Mucosa of rectum (tissue), 2 donors: ENCODE measurements around the gene RNFT2.

Experiments used
- H3K27ac ChIP-seq, 2 donors: one replicate each; pipeline ENCODE4 v1.7.0; 2013; ENCODE audit warnings: inconsistent platforms in 2 of 2, low read depth in 2 of 2, low read length in 2 of 2
- H3K27me3 ChIP-seq, 2 donors: one replicate each; pipeline ENCODE4 v1.7.0; 2013; ENCODE audit warnings: low read length in 2 of 2; ENCODE audit not compliant: control insufficient read depth in 2 of 2, insufficient read depth in 2 of 2
- H3K36me3 ChIP-seq, 2 donors: one replicate each; pipeline ENCODE4 v1.7.0; 2013; ENCODE audit warnings: low read length in 2 of 2; ENCODE audit not compliant: control insufficient read depth in 2 of 2, insufficient read depth in 2 of 2
- H3K4me1 ChIP-seq, 2 donors: one replicate each; pipeline ENCODE4 v1.7.0; 2013; ENCODE audit warnings: low read length in 2 of 2, mild to moderate bottlenecking in 1 of 2; ENCODE audit not compliant: control insufficient read depth in 2 of 2, insufficient read depth in 2 of 2
- H3K4me3 ChIP-seq, 2 donors: one replicate each; pipeline ENCODE4 v1.7.0; 2013; ENCODE audit warnings: low read length in 2 of 2
- H3K9ac ChIP-seq, 2 donors: one replicate each; pipeline ENCODE4 v1.7.0; 2013; ENCODE audit warnings: low read length in 2 of 2, low read depth in 1 of 2, mild to moderate bottlenecking in 1 of 2
- H3K9me3 ChIP-seq, 2 donors: one replicate each; pipeline ENCODE4 v1.7.0; 2013; ENCODE audit warnings: low read length in 2 of 2; ENCODE audit not compliant: control insufficient read depth in 2 of 2
- donor health status: healthy.
- donor health status: Normal muscosa, but diverticular disease.

RNFT2 gene

DNA sequence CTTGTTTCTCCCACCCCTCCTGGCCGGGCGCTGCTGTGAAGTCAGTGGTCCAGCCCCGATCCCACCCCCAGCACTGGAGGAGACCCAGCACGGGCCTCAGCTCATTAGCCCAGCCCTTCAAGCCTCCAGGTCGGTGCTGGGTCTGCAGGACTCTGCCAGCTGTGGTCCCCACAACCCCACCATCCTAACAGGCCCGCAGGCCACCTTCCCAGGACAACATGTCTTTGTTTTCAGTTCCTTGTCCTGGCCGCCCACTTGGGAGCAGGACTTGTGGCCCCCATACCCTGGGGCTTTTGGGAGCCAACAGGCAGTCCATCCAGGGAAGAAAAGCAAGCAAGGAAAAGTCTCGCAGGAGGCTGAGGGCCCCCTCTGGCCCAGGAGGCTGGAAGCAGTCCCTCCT is 83.2 kb downstream of the RNFT2 start:
- Histone ChIP-seq H3K9me3 (peaks cover 0 to 1% of the 10 kb centered on the region in 2 donors), H3K27ac (no peak overlapping the region), H3K4me1 (peaks cover 8% of the 10 kb centered on the region in 2 donors), H3K36me3 (no peaks in the 10 kb centered on the region), H3K27me3 (no peaks in the 10 kb centered on the region), H3K4me3 (no peak overlapping the region), H3K9ac (no peak overlapping the region)

DNA sequence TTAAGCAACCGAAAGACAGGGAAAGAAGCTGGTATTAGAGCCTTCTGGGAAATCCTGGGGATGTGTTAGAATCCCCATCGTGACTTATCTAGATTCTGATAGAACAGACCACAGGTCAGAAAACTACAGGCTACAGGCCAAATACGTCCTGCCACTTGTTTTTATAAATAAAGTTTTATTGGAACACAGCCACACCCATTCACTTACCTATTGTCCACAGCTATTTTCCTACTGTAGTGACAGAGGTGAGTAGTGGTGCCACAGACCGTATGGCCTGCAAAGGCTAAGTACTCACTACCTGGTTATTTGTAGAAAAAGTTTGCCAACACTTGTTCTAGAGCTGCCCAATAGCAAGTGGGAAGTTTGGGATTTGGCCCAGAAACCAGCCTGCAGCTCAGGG is 89.3 kb downstream of the RNFT2 start:
- H3K27ac ChIP-seq, result no peak overlapping the region
- H3K9ac ChIP-seq, result no peak overlapping the region
- no peaks in the 10 kb centered on the region for H3K27me3 ChIP-seq
- H3K36me3 ChIP-seq, result no peaks in the 10 kb centered on the region
- H3K4me1 ChIP-seq, result no peaks in the 10 kb centered on the region
- no peak overlapping the region for H3K4me3 ChIP-seq
- H3K9me3 ChIP-seq, result peaks cover 0 to 1% of the 10 kb centered on the region in 2 donors

DNA sequence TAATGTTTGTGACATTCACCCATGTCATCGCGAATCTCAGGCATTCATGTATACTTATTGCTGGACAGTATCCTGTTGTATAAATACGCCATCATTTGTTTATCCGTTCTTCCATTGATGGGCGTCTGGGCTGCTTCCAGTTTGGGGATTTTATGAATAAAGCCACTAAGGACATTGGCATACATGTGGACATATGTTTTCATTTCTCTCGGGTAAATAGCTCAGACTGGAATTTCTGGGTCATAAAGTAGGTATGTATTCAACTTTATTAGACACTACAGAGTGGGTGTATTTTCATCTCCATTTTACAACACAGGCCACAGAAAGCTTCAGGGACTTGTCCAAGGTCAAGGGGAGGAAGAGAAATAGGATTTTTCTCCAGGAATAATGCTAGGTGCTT is 94.2 kb downstream of the RNFT2 start:
- Histone ChIP-seq H3K9ac (no peak overlapping the region), H3K36me3 (no peaks in the 10 kb centered on the region), H3K27ac (no peak overlapping the region), H3K4me3 (no peak overlapping the region), H3K27me3 (no peaks in the 10 kb centered on the region), H3K9me3 (no peaks in the 10 kb centered on the region), H3K4me1 (no peaks in the 10 kb centered on the region)

DNA sequence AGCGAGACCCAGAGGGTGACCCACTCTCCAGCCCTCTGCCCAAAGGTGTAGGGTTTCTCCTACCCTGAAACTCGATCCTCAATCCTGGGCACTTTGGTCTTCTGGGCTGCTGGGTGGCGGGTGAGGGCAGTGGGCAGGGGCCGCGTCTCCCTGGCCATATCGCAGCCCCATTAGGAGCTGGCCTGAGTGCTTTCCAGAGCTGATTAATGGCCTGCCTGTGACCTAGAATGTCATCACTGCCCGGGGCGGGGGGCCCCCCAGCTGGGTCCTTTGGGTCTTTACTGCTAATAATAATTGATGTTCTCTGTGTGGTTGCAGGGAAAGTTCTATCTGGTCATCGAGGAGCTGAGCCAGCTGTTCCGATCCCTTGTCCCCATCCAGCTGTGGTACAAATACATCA is 95.4 kb downstream of the RNFT2 start:
- Histone ChIP-seq H3K9me3 (no peaks in the 10 kb centered on the region), H3K36me3 (no peaks in the 10 kb centered on the region), H3K27me3 (no peaks in the 10 kb centered on the region), H3K27ac (no peak overlapping the region), H3K9ac (no peak overlapping the region), H3K4me3 (no peak overlapping the region), H3K4me1 (no peaks in the 10 kb centered on the region)

DNA sequence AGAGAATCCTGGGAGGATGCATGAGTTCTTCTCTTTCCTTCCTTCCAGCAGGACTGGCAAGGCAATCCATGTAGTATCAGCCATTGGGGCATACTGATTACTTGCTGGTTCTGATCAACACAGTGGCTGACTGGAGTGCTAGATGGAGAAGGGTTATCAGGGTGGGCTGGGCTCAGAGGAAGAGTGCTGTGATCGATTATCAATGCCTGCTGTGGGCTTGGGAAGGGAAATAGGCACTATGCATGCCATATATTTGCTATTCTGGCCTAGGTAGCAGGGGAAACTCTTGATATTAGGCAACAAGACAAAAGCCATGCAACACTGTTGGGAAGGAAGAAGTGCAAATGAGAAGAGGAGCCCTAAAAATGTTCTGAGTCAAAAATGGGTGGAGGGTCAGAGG is 97.4 kb downstream of the RNFT2 start:
- H3K27me3 ChIP-seq, result no peaks in the 10 kb centered on the region
- H3K9ac ChIP-seq, result no peak overlapping the region
- H3K4me3 ChIP-seq, result no peak overlapping the region
- H3K4me1 ChIP-seq, result no peaks in the 10 kb centered on the region
- no peaks in the 10 kb centered on the region for H3K9me3 ChIP-seq
- no peak overlapping the region for H3K27ac ChIP-seq
- no peaks in the 10 kb centered on the region for H3K36me3 ChIP-seq

DNA sequence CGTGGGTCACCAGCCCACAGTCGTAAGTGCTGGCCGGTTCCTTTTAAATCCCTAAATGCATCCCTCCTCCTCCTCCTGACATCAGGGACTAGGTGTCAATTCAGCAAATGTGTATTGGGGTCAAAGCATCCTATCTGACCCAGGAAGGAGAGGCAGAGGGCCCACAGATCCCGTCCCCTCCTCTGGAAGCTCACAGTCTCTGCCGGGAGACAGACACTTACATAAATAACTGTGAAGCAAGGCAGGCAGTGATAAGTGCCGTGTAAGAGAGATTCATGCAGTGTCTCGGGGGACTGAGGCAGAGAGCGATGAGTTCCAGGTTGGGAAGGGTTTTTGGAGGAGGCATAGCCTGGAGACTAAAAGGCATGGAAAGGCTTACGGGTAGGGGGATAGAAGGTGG is 99.0 kb downstream of the RNFT2 start:
- H3K9ac ChIP-seq, result no peak overlapping the region
- H3K27me3 ChIP-seq, result no peaks in the 10 kb centered on the region
- no peaks in the 10 kb centered on the region for H3K36me3 ChIP-seq
- H3K9me3 ChIP-seq, result no peaks in the 10 kb centered on the region
- H3K4me1 ChIP-seq, result no peaks in the 10 kb centered on the region
- H3K4me3 ChIP-seq, result no peak overlapping the region
- no peak overlapping the region for H3K27ac ChIP-seq

DNA sequence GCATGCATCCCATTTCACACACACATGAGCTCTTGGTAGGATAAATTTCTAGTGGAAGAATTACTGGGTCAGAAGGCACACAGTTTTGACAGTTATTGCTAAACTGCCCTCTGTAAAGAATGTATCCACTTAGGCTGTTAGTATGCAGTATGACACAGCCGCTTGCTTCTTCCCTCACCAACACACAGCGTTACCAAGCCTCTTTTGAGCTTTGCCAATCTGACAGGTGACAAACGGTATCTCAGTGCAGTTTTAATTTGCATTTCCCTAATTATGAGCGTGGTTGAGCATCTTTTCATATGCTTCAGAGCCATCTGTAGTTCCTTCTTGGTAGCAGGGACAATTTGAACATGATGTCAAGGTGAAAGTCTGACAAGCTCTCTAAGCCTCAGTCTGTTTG is 100.2 kb downstream of the RNFT2 start:
- no peak overlapping the region for H3K4me3 ChIP-seq

DNA sequence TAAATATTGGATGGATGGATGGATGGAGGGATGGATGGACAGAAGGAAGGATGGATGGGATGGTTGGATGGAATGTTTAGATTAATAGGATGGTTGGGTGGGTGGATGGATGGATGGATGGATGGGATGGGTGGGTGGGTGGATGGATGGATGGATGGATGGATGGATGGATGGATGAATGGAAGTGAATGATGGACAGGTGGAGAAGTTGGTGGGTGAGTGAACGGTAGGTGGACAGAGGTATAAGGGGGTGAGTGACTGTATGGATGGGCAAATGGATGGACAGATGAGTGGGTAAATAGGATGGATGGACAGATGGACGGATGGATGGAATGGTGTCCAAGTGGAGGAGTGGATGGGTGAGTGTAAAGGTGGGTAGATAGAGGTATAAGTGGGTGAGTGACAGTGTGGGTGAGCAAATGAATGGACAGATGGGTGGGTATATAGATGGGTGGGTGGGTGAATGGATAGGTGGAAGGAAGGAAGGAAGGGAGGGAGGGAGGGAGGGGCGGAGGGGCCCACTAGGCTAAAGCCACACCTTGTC is 101.2 kb downstream of the RNFT2 start:
- Histone ChIP-seq H3K4me1 (no peaks in the 10 kb centered on the region), H3K27ac (no peak overlapping the region), H3K27me3 (no peaks in the 10 kb centered on the region), H3K9ac (no peak overlapping the region), H3K36me3 (no peaks in the 10 kb centered on the region), H3K4me3 (no peak overlapping the region), H3K9me3 (no peaks in the 10 kb centered on the region)

More for the DNA sequence above, 100.2 kb downstream of the RNFT2 start:
- H3K36me3 ChIP-seq, result no peaks in the 10 kb centered on the region
- no peak overlapping the region for H3K9ac ChIP-seq
- no peaks in the 10 kb centered on the region for H3K9me3 ChIP-seq
- no peaks in the 10 kb centered on the region for H3K27me3 ChIP-seq
- H3K27ac ChIP-seq, result no peak overlapping the region
- no peaks in the 10 kb centered on the region for H3K4me1 ChIP-seq

DNA sequence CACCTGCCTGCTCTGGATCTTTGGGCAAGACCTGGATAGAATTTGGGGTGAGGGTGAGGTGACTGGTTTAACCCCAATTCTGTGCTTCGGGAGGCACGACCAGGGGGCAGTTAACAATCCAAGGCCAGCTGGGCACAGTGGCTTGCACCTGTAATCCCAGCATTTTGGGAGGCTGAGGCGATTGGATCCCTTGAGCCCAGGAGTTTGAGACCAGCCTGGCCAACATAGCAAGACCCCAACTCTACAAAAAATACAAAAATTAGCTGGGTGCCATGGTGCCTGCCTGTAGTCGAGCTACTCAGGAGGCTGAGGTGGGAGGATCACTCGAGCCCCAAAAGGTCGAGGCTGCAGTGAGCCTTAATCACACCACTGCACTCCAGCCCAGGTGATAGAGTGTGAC is 105.0 kb downstream of the RNFT2 start:
- Histone ChIP-seq H3K9ac (no peak overlapping the region), H3K27ac (no peak overlapping the region), H3K27me3 (no peaks in the 10 kb centered on the region), H3K36me3 (no peaks in the 10 kb centered on the region), H3K4me1 (no peaks in the 10 kb centered on the region), H3K9me3 (no peaks in the 10 kb centered on the region), H3K4me3 (no peak overlapping the region)

DNA sequence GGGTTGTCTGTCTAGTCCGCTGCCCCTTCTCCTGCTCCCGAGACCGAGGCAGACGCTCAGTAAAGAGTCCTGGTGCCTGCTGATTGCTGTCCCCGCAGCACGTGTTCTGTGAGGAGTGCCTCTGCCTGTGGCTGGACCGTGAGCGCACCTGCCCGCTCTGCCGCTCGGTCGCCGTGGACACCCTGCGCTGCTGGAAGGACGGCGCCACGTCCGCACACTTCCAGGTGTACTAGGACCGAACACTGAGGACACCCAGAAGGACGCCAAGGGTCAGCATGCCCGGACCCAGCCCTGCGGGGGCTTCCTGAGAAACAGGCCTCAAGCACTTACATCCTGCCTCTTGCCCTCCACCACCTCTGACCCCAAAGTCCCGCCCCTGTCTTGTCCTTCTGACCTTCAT is 111.1 kb downstream of the RNFT2 start:
- Histone ChIP-seq H3K9ac (no peak overlapping the region), H3K4me3 (no peak overlapping the region), H3K27ac (no peak overlapping the region), H3K27me3 (no peaks in the 10 kb centered on the region), H3K36me3 (no peaks in the 10 kb centered on the region), H3K4me1 (no peaks in the 10 kb centered on the region), H3K9me3 (no peaks in the 10 kb centered on the region)

DNA sequence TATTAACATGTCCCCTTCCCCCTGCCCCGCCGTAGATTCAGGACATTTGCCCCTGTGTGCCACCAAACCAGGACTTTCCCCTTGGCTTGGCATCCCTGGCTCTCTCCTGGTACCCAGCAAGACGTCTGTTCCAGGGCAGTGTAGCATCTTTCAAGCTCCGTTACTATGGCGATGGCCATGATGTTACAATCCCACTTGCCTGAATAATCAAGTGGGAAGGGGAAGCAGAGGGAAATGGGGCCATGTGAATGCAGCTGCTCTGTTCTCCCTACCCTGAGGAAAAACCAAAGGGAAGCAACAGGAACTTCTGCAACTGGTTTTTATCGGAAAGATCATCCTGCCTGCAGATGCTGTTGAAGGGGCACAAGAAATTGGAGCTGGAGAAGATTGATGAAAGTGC is 114.2 kb downstream of the RNFT2 start:
- H3K9me3 ChIP-seq, result no peaks in the 10 kb centered on the region
- no peaks in the 10 kb centered on the region for H3K36me3 ChIP-seq
- H3K4me3 ChIP-seq, result no peak overlapping the region
- H3K27ac ChIP-seq, result no peak overlapping the region
- H3K9ac ChIP-seq, result no peak overlapping the region
- peaks cover 8 to 12% of the 10 kb centered on the region in 2 donors for H3K4me1 ChIP-seq
- H3K27me3 ChIP-seq, result no peaks in the 10 kb centered on the region
